Stomach (tissue), 4 donors: Measurements from ENCODE around the gene PRRC2C.

ENCODE experiments used
- CTCF ChIP-seq, 7 experiments: fragments of 450-650 bp in 4 of 7; fragments of 200-600 bp in 3 of 7; sonication (generic) in 3 of 7; IDR thresholded peaks; one replicate each; pipeline ENCODE4 v1.5.1; 2016 to 2019; ENCODE audit warnings: antibody characterized with exemption in 7 of 7, control low read depth in 2 of 7, mild to moderate bottlenecking in 1 of 7
- EP300 ChIP-seq: sonication (generic); formaldehyde crosslinking; IDR thresholded peaks from one replicate; pipeline ENCODE4 v1.6.1; 2017; ENCODE audit warnings: antibody characterized with exemption
- POLR2A ChIP-seq, 4 donors: fragments of 450-650 bp; IDR thresholded peaks; one replicate each; pipeline ENCODE4 v1.6.1; 2016; ENCODE audit warnings: antibody characterized with exemption in 4 of 4, control low read depth in 2 of 4, mild to moderate bottlenecking in 1 of 4, moderate library complexity in 1 of 4
- POLR2AphosphoS5 ChIP-seq, 3 donors: sonication (generic); formaldehyde crosslinking; IDR thresholded peaks; one replicate each; pipeline ENCODE4 v1.6.1; 2016; ENCODE audit warnings: antibody characterized with exemption in 3 of 3

DNA sequence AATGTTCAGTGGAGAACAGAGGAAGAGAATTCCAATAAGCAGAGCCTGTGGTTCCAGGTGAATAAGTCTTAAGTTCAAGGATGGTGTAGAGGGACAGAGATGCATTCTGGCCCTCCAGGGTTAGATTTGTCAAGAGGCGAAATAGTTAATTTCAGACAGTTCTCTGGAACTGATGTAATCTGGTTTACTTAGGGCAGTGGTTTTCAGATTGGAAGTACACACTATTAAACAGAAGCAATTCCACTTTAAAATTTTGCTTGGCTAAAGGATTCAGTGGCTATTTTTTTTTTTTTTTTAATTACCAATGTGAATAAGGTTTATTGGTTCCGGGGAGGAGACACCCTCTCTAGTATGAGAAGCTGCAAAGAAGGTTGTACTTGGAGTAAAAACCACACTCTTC lies 111.4 kb downstream of the PRRC2C start:
- TF ChIP-seq CTCF (IDR thresholded peaks at IDR 0.05) = no peak
- no peak for TF ChIP-seq EP300
- TF ChIP-seq POLR2A (IDR thresholded peaks at IDR 0.05) = no peak
- no peak for TF ChIP-seq POLR2AphosphoS5 (IDR thresholded peaks at IDR 0.05)
